Measurements from ENCODE around the gene PSRC1.

The PSRC1 gene

DNA sequence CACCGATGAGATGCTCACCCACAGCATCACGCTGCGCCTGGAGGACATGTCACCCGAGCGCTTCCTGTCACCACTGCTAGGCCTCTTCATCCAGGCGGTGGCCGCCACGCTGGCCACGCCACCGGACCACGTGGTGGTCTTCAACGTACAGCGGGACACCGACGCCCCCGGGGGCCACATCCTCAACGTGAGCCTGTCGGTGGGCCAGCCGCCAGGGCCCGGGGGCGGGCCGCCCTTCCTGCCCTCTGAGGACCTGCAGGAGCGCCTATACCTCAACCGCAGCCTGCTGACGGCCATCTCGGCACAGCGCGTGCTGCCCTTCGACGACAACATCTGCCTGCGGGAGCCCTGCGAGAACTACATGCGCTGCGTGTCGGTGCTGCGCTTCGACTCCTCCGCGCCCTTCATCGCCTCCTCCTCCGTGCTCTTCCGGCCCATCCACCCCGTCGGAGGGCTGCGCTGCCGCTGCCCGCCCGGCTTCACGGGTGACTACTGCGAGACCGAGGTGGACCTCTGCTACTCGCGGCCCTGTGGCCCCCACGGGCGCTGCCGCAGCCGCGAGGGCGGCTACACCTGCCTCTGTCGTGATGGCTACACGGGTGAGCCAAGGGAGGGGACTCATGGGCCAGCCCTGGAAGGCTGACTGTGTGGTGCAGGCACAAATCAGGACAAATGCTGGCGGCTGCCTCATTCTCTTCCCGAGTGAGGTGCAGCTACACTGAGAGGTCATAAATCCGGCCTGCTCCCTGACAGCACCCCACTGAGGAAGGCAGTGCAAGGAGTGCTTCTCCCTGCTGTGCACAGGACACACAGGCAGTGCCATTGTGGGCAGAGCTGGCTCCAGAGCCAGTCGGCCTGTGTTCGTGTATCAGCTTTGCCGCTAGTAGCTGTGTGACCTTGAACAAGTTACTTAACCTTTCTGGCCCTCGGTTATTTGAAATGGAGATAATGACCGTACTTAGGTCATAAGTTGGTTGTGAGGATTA lies 24.2 kb downstream of the PSRC1 start:
- DNase-seq (ENCODE audit: low read depth) = no peak

DNA sequence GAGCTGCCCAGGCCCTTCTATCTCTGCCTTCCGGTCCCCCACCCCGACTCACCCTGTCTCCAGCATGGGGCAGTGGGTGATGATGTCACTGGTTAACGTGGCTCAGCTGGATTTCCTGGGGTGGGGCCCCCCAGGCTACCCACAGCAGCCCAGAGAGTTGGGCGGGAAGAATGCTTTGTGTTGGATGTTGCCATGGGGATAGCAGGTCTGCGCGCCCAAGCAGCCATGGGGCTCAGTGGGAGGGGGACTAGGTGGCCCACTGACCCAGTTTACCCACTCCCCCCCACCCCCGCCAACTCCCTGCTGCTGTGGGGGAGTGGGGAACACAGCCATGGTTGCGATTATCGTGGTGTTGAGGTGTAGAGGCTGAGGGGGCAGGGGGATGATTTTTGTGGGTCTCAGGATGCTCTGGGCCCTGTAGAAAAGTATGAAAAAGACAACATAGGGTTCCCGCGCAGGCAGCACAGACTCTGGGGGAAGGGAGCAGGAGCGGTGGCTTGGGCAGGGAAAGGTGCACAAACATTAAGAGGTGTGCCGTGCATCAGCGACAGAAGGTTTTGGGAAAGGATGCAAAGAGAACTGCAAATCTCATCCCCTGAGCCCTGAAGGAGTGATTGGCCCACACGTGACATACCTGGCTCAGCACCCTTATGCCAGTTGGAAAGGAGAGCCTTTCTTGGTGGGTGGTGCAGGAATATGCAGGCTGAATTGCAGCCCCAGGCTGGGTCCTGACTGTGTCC lies 25.1 kb downstream of the PSRC1 start:
- DNase-seq (ENCODE audit: low read depth) = no peak

DNA sequence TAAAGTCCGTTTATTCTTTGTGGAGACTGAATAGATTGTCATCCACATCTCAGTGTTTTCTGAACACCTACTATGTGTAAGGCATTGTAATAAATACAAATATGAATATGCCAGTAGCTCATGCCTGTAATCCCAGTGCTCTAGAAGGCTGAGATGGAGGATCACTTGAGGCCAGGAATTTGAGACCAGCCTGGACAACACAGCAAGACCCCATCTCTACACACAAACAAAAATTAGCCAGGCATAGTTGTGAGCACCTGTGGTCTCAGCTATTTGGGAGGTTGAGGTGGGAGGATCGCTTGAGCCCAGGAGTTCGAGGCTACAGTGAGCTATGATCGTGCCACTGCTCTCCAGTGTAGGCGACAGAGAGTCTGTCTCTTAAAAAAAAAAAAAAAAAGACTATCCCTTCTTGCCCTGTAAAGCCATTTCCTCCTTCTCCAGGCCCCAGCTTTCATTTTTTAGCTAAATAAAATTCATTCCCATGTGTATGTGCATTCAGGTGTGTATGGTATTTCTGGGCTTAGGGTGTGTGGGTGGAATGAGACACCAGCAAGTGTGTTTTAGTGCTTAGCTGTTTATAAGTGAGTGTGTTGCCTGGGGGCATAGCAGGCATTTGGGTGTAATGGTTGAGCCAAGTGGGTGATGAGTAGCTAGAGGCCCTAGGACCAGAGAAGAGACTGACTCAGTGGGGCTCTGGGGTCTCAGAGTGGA lies 25.8 kb downstream of the PSRC1 start:
- no peak for DNase-seq (ENCODE audit: low read depth)

DNA sequence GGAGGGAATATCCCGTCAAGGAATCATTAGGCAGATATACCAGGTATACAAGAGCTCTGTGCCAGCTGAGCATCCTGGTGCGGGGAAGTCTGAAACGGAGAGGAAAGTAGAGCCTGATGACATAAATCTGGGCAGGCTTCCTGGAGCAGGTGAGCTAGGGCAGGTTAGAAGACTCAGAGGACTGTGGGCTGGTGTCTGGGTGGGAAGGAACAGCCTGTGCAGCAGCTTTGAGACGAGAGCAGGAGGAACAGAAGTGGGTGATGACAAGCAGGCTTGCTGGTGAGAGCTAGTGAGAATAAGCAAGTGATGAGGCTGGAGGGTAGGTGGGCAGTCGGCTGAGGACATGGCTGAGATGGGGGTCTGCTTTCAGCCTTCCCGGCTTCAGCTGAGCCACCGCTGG lies 26.9 kb downstream of the PSRC1 start:
- DNase-seq (ENCODE audit: low read depth) = no peak

- DNase-seq (ENCODE audit: low read depth) = no peak
Measured at GRCh38 chr1:109255678-109256077, 27.3 kb downstream of the PSRC1 start.

- no peak for DNase-seq (ENCODE audit: low read depth)
Measured at GRCh38 chr1:109255097-109255651, 27.8 kb downstream of the PSRC1 start.

- DNase-seq (ENCODE audit: low read depth) = no peak
Measured at GRCh38 chr1:109254621-109255096, 28.3 kb downstream of the PSRC1 start.

DNA sequence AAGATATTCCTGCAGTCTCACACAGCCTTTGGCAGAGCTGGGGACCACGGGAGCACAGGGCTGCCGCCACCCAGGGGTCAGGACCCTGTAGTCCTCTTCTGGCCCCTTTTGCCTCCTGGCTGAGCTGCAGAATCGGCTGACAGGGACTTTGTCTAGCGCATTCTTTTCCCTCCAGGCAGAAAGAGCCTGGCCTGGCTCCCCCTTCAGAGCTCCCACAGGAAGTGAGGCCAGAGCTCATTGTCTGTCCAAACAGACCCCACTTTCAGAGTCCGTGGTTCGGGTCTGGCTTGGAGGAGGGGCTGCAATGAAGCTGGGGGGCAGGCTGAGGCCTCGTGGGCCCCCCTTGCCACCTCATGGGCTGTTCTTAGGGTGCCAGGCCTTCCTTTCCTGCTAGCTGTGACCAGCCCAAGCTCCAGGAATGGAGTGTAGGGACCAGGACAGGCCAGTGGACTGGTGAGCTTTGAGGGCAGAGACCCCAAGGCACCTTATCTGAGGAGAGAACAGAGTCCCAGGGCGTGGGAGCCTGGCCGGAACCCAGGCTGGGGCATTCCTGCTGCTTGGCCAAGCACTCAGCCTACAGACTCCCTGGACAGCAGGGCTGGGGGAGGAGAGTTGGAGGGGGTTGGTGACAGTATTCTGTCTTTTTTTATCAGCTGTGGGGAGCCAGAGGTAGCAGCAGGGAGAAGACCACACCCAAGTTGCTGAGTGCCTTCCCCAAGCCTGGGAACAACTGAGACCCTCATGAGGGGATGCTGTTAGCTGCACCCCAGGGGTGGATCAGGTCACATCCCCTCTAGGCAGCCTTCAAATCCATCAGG lies 28.9 kb downstream of the PSRC1 start:
- no peak for DNase-seq (ENCODE audit: low read depth)

GRCh38 chr1:109252893-109253802 lies 29.8 kb downstream of the PSRC1 start:
- no peak for DNase-seq (ENCODE audit: low read depth)

DNA sequence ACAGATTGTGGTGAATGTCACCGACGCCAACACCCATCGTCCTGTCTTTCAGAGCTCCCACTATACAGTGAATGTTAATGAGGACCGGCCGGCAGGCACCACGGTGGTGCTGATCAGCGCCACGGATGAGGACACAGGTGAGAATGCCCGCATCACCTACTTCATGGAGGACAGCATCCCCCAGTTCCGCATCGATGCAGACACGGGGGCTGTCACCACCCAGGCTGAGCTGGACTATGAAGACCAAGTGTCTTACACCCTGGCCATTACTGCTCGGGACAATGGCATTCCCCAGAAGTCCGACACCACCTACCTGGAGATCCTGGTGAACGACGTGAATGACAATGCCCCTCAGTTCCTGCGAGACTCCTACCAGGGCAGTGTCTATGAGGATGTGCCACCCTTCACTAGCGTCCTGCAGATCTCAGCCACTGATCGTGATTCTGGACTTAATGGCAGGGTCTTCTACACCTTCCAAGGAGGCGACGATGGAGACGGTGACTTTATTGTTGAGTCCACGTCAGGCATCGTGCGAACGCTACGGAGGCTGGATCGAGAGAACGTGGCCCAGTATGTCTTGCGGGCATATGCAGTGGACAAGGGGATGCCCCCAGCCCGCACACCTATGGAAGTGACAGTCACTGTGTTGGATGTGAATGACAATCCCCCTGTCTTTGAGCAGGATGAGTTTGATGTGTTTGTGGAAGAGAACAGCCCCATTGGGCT lies 30.6 kb downstream of the PSRC1 start:
- DNase-seq (ENCODE audit: low read depth) = no peak

GRCh38 chr1:109251277-109252166 lies 31.4 kb downstream of the PSRC1 start:
- no peak for DNase-seq (ENCODE audit: low read depth)

DNA sequence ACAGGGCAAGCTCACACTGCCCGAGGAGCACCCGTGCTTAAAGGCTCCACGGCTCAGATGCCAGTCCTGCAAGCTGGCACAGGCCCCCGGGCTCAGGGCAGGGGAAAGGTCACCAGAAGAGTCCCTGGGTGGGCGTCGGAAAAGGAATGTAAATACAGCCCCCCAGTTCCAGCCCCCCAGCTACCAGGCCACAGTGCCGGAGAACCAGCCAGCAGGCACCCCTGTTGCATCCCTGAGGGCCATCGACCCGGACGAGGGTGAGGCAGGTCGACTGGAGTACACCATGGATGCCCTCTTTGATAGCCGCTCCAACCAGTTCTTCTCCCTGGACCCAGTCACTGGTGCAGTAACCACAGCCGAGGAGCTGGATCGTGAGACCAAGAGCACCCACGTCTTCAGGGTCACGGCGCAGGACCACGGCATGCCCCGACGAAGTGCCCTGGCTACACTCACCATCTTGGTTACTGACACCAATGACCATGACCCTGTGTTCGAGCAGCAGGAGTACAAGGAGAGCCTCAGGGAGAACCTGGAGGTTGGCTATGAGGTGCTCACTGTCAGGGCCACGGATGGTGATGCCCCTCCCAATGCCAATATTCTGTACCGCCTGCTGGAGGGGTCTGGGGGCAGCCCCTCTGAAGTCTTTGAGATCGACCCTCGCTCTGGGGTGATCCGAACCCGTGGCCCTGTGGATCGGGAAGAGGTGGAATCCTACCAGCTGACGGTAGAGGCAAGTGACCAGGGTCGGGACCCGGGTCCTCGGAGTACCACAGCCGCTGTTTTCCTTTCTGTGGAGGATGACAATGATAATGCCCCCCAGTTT lies 32.3 kb downstream of the PSRC1 start:
- no peak for DNase-seq (ENCODE audit: low read depth)

DNA sequence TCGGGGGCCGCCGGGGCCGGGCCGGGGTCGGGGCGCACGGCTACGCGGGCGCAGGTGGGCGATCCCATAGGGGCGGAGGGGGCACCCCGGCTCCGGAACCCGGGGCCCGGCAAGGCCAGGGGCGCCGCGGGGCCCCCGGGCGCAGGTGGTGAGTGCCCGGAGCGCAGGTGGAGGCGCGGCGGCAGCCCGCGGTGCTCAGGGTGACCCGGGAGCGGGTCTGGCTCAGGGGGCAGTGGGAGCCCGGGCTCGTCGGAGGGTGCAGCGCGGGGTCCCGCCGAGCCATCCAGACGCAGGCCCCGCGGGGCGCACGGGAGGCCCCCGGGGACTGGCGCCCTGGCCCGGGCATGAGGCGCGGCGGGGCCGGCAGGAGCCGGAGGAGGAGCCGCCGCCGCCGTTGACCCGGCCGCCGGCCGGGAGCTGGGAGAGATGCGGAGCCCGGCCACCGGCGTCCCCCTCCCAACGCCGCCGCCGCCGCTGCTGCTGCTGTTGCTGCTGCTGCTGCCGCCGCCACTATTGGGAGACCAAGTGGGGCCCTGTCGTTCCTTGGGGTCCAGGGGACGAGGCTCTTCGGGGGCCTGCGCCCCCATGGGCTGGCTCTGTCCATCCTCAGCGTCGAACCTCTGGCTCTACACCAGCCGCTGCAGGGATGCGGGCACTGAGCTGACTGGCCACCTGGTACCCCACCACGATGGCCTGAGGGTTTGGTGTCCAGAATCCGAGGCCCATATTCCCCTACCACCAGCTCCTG lies 33.1 kb downstream of the PSRC1 start:
- DNase-seq (ENCODE audit: low read depth) = no peak

DNA sequence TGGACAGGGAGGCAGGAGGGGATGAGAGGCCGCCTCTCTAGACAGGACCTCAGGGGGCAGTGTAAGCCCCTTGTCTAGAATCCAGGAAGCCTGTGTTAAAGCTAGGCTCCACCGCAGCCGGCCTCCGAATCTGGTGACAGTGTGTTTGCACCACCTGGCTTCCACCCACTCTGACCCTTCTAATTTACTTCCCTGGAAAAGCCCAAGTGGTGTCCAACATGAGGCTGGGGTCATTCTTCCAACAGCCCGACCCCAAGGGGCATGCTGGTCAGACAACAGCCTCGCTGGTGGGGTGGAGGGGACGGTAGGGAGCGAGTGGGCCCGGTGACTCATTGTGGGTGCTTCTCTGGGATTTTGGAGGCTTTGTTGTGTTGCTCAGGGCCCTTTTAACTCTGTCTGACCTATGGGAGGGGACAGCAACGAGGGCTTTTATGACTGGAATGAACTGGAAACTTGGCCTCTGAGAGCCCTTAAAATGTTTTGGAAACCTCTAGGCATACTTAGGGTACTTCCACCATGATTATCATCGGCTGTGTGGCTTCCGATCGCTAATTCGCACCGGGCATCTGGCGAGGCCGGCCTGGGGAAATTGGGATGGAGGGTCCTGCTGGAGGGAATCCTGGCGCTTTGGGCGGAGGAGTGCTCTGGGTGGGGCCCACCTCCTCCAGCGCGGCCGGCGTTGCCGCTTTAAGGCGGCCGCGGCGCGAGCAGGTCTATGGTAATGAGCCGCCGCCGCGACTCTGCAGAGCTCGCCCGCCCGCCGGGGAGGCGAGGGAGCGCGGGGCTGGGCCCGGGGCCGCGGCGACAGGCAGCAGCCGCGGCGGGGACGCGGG lies 33.9 kb downstream of the PSRC1 start, which contains the start of gene CELSR2:
CELSR2 (plus strand) TSS at position 743 of the 833 bp plus-strand sequence. CDS start 541 bp downstream, outside the sequence.
- DNase-seq (ENCODE audit: low read depth) = peak; percentile 39

GRCh38 chr1:109248444-109248796 lies 34.5 kb downstream of the PSRC1 start:
- DNase-seq (ENCODE audit: low read depth) = no peak
